ENCODE measurements around the gene TARS2. TPM values are rescaled to one million over a fixed set of nuclear protein-coding genes. Genes with fewer than 3 reads are reported as not detected.

The TARS2 gene
- polyA plus RNA-seq, 1 of the 3 experiments (the other 2 are of a cell fraction), result 22.2 TPM

GRCh38 chr1:150529017-150529416 lies 41.8 kb downstream of the TARS2 start:
- Histone ChIP-seq H3K27me3 (ENCODE audit: insufficient read depth) (no peaks in the 10 kb centered on the region), H3K4me1 (ENCODE audit: control insufficient read depth in 1 of 2, insufficient read depth in 2 of 2, low read depth in 1 of 2, low read length in 1 of 2) (peaks cover 4 to 5% of the 10 kb centered on the region in 2 experiments; a peak in 1 of 4 replicates), H3K9ac (no peak overlapping the region), H3K79me2 (ENCODE audit: insufficient read depth) (no peaks in the 10 kb centered on the region), H3K27ac (ENCODE audit: low read depth in 2 of 2, low read length in 1 of 2) (no peak overlapping the region), H2AFZ (ENCODE audit: low read depth) (no peak overlapping the region), H3F3A (replicated peaks; ENCODE audit: insufficient read depth) (peaks cover 13% of the 10 kb centered on the region), H3K4me2 (no peak overlapping the region), H4K20me1 (ENCODE audit: insufficient read depth) (no peaks in the 10 kb centered on the region), H3K36me3 (replicated peaks in 1 of 2; ENCODE audit: control insufficient read depth in 1 of 2, insufficient read depth in 2 of 2, low read length in 1 of 2) (no peaks in the 10 kb centered on the region), H3K9me2 (no peaks in the 10 kb centered on the region), H3K9me3 (no peaks in the 10 kb centered on the region), H3K4me3 (ENCODE audit: low read depth in 2 of 2, low read length in 1 of 2) (no peak overlapping the region)
- 65% methylated on average over 4 of the region's 4 CpGs for WGBS (ENCODE audit: low lambda C conversion rate)
- no peak for DNase-seq
- TF ChIP-seq, protein P1, sequence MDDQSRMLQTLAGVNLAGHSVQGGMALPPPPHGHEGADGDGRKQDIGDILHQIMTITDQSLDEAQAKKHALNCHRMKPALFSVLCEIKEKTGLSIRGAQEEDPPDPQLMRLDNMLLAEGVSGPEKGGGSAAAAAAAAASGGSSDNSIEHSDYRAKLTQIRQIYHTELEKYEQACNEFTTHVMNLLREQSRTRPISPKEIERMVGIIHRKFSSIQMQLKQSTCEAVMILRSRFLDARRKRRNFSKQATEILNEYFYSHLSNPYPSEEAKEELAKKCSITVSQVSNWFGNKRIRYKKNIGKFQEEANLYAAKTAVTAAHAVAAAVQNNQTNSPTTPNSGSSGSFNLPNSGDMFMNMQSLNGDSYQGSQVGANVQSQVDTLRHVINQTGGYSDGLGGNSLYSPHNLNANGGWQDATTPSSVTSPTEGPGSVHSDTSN (IDR thresholded peaks at IDR 0.05), result no peak
- TF ChIP-seq CHD2 (IDR thresholded peaks at IDR 0.05; ENCODE audit: low read length, partially characterized antibody), result no peak
- TF ChIP-seq CTCF (IDR thresholded peaks at IDR 0.05), result no peak
- no peak for TF ChIP-seq GATA2 (CRISPR knock-in tag; IDR thresholded peaks at IDR 0.05)
- TF ChIP-seq FOSL2 (IDR thresholded peaks at IDR 0.05; ENCODE audit: borderline replicate concordance, low read depth), result no peak
- no peak for TF ChIP-seq RFX5 (IDR thresholded peaks at IDR 0.05; ENCODE audit: low read length)
- TF ChIP-seq IRF3 (IDR thresholded peaks at IDR 0.05; ENCODE audit: low read depth, low read length), result no peak
- TF ChIP-seq, protein P2, sequence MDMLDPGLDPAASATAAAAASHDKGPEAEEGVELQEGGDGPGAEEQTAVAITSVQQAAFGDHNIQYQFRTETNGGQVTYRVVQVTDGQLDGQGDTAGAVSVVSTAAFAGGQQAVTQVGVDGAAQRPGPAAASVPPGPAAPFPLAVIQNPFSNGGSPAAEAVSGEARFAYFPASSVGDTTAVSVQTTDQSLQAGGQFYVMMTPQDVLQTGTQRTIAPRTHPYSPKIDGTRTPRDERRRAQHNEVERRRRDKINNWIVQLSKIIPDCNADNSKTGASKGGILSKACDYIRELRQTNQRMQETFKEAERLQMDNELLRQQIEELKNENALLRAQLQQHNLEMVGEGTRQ (IDR thresholded peaks at IDR 0.05; ENCODE audit: borderline replicate concordance, low read depth, low read length), result no peak
- no peak for TF ChIP-seq YY1 (IDR thresholded peaks at IDR 0.05; ENCODE audit: low read depth)
- no peak for TF ChIP-seq TAF1 (IDR thresholded peaks at IDR 0.05; ENCODE audit: borderline replicate concordance, low read depth, low read length)
- TF ChIP-seq FOXJ3 (CRISPR knock-in tag; IDR thresholded peaks at IDR 0.05), result no peak
- no peak for TF ChIP-seq RAD21 (IDR thresholded peaks at IDR 0.05; ENCODE audit: low read length)
- TF ChIP-seq TEAD4 (IDR thresholded peaks at IDR 0.05; ENCODE audit: borderline replicate concordance, insufficient read depth), result no peak
- POLR2A ChIA-PET, result interaction anchor here (0.6 kb wide), 1 partner anchor 14 kb away, joined by 3 read pairs; the partner anchor contains the start of gene FALEC
- CTCF ChIA-PET, result interaction anchor here (1.5 to 2.8 kb wide), 4 partner anchors 9 to 274 kb away, joined by 4 to 12 read pairs (median 6); no protein-coding TSS in a partner anchor
